Stimulated activated effector memory CD8-positive, alpha-beta T cell treated with anti-CD3 and anti-CD28 coated beads, Interleukin-12 subunit alpha, Interleukin-12 subunit beta, amount 100 ng/mL, for 72 hours (primary cell): Measurements from ENCODE around the gene KCNIP4.

Source experiments
- ATAC-seq: fragments of 150-1000 bp; cut with Tn5 transposase; 2 replicates; pipeline ENCODE4 v1.10.0; 2021
- DNase-seq, 2 donors: peaks; one replicate each; pipeline ENCODE4 v3.0.0; 2021 to 2022; ENCODE audit warnings: low spot score in 2 of 2
- H3K27ac Mint-ChIP-seq: one replicate; pipeline ENCODE4 v1.8.0; 2022; ENCODE audit warnings: mild to moderate bottlenecking, mixed read lengths
- H3K36me3 Mint-ChIP-seq: one replicate; pipeline ENCODE4 v1.8.0; 2022; ENCODE audit warnings: mild to moderate bottlenecking, mixed read lengths
- H3K4me1 Mint-ChIP-seq: one replicate; pipeline ENCODE4 v1.8.0; 2022; ENCODE audit warnings: mixed read lengths
- H3K4me3 Mint-ChIP-seq: one replicate; pipeline ENCODE4 v1.8.0; 2022; ENCODE audit warnings: mild to moderate bottlenecking, mixed read lengths
- H3K9me3 Mint-ChIP-seq: one replicate; pipeline ENCODE4 v1.8.0; 2022; ENCODE audit warnings: mixed read lengths

The KCNIP4 gene

GRCh38 chr4:21130606-21131005, 818.0 kb downstream of the KCNIP4 start:
- no peak overlapping the region for H3K27ac Mint-ChIP-seq
- H3K36me3 Mint-ChIP-seq = no peaks in the 10 kb centered on the region
- ATAC-seq (no peak), DNase-seq (no peak)
- no peak overlapping the region for H3K4me3 Mint-ChIP-seq
- no peaks in the 10 kb centered on the region for H3K4me1 Mint-ChIP-seq
- H3K9me3 Mint-ChIP-seq = peaks cover 5% of the 10 kb centered on the region

GRCh38 chr4:21126014-21126512, 822.5 kb downstream of the KCNIP4 start:
- Mint-ChIP-seq H3K4me1 (no peaks in the 10 kb centered on the region), H3K27ac (no peak overlapping the region), H3K9me3 (peaks cover 8% of the 10 kb centered on the region), H3K36me3 (no peaks in the 10 kb centered on the region), H3K4me3 (no peak overlapping the region)
- DNase-seq (no peak), ATAC-seq (no peak)

- no peak overlapping the region for H3K27ac Mint-ChIP-seq
- ATAC-seq (no peak), DNase-seq (no peak)
- H3K4me1 Mint-ChIP-seq = no peaks in the 10 kb centered on the region
- no peaks in the 10 kb centered on the region for H3K36me3 Mint-ChIP-seq
- H3K4me3 Mint-ChIP-seq = no peak overlapping the region
- H3K9me3 Mint-ChIP-seq = peaks cover 9% of the 10 kb centered on the region
Measured at GRCh38 chr4:21118301-21118700, 830.3 kb downstream of the KCNIP4 start.

- Mint-ChIP-seq H3K27ac (no peak overlapping the region), H3K4me1 (no peaks in the 10 kb centered on the region), H3K36me3 (no peaks in the 10 kb centered on the region), H3K4me3 (no peak overlapping the region), H3K9me3 (peaks cover 9% of the 10 kb centered on the region)
- ATAC-seq (no peak), DNase-seq (no peak)
Measured at GRCh38 chr4:21117541-21118180, 830.9 kb downstream of the KCNIP4 start.

GRCh38 chr4:21113496-21114223, 834.9 kb downstream of the KCNIP4 start:
- no peak overlapping the region for H3K27ac Mint-ChIP-seq
- no peaks in the 10 kb centered on the region for H3K4me1 Mint-ChIP-seq
- peaks cover 3% of the 10 kb centered on the region for H3K9me3 Mint-ChIP-seq
- ATAC-seq = no peak
- H3K4me3 Mint-ChIP-seq = no peak overlapping the region
- no peaks in the 10 kb centered on the region for H3K36me3 Mint-ChIP-seq
- no peak for DNase-seq

GRCh38 chr4:21102667-21103066, 845.9 kb downstream of the KCNIP4 start:
- H3K4me3 Mint-ChIP-seq = no peak overlapping the region

GRCh38 chr4:21097865-21098264, 850.7 kb downstream of the KCNIP4 start:
- Mint-ChIP-seq H3K4me3 (no peak overlapping the region), H3K27ac (no peak overlapping the region), H3K36me3 (no peaks in the 10 kb centered on the region), H3K4me1 (no peaks in the 10 kb centered on the region), H3K9me3 (peaks cover 11% of the 10 kb centered on the region)
- DNase-seq (no peak), ATAC-seq (no peak)

More at GRCh38 chr4:21102667-21103066, 845.9 kb downstream of the KCNIP4 start:
- no peaks in the 10 kb centered on the region for H3K36me3 Mint-ChIP-seq
- DNase-seq (no peak), ATAC-seq (no peak)
- peaks cover 7% of the 10 kb centered on the region for H3K9me3 Mint-ChIP-seq
- no peaks in the 10 kb centered on the region for H3K4me1 Mint-ChIP-seq
- H3K27ac Mint-ChIP-seq = no peak overlapping the region

GRCh38 chr4:21097026-21097425, 851.5 kb downstream of the KCNIP4 start:
- H3K4me1 Mint-ChIP-seq = no peaks in the 10 kb centered on the region
- peaks cover 13% of the 10 kb centered on the region for H3K9me3 Mint-ChIP-seq
- ATAC-seq = no peak
- H3K27ac Mint-ChIP-seq = no peak overlapping the region
- H3K36me3 Mint-ChIP-seq = no peaks in the 10 kb centered on the region
- no peak for DNase-seq
- no peak overlapping the region for H3K4me3 Mint-ChIP-seq

GRCh38 chr4:21092531-21092930, 856.0 kb downstream of the KCNIP4 start:
- ATAC-seq = no peak
- Mint-ChIP-seq H3K4me1 (peaks cover 9% of the 10 kb centered on the region), H3K27ac (no peak overlapping the region), H3K4me3 (no peak overlapping the region), H3K36me3 (no peaks in the 10 kb centered on the region), H3K9me3 (peaks cover 23% of the 10 kb centered on the region)
- DNase-seq = no peak

- DNase-seq (no peak), ATAC-seq (no peak)
- Mint-ChIP-seq H3K4me3 (no peak overlapping the region), H3K27ac (no peak overlapping the region), H3K36me3 (no peaks in the 10 kb centered on the region), H3K4me1 (peaks cover 9% of the 10 kb centered on the region), H3K9me3 (peaks cover 24% of the 10 kb centered on the region)
Measured at GRCh38 chr4:21090094-21090666, 858.4 kb downstream of the KCNIP4 start.

- H3K27ac Mint-ChIP-seq = no peak overlapping the region
- no peak overlapping the region for H3K4me3 Mint-ChIP-seq
- ATAC-seq (no peak), DNase-seq (no peak)
- H3K4me1 Mint-ChIP-seq = no peaks in the 10 kb centered on the region
- no peaks in the 10 kb centered on the region for H3K36me3 Mint-ChIP-seq
- peaks cover 8% of the 10 kb centered on the region for H3K9me3 Mint-ChIP-seq
Measured at GRCh38 chr4:21083413-21083812, 865.2 kb downstream of the KCNIP4 start.

GRCh38 chr4:21077967-21078366, 870.6 kb downstream of the KCNIP4 start:
- ATAC-seq (peak; percentile 39), DNase-seq (no peak)
- no peak overlapping the region for H3K27ac Mint-ChIP-seq
- H3K36me3 Mint-ChIP-seq = no peaks in the 10 kb centered on the region
- no peaks in the 10 kb centered on the region for H3K4me1 Mint-ChIP-seq
- H3K9me3 Mint-ChIP-seq = peaks cover 8% of the 10 kb centered on the region
- no peak overlapping the region for H3K4me3 Mint-ChIP-seq

- H3K4me1 Mint-ChIP-seq = no peaks in the 10 kb centered on the region
- ATAC-seq (no peak), DNase-seq (no peak)
- H3K36me3 Mint-ChIP-seq = no peaks in the 10 kb centered on the region
- H3K27ac Mint-ChIP-seq = no peak overlapping the region
- H3K4me3 Mint-ChIP-seq = no peak overlapping the region
- H3K9me3 Mint-ChIP-seq = peaks cover 14% of the 10 kb centered on the region
Measured at GRCh38 chr4:21067351-21067750, 881.2 kb downstream of the KCNIP4 start.

GRCh38 chr4:21061902-21062301, 886.7 kb downstream of the KCNIP4 start:
- no peak overlapping the region for H3K27ac Mint-ChIP-seq
- DNase-seq = no peak
- H3K36me3 Mint-ChIP-seq = no peaks in the 10 kb centered on the region
- no peaks in the 10 kb centered on the region for H3K4me1 Mint-ChIP-seq
- H3K4me3 Mint-ChIP-seq = no peak overlapping the region
- no peak for ATAC-seq
- H3K9me3 Mint-ChIP-seq = peaks cover 16% of the 10 kb centered on the region

- DNase-seq (no peak), ATAC-seq (no peak)
- no peaks in the 10 kb centered on the region for H3K36me3 Mint-ChIP-seq
- H3K27ac Mint-ChIP-seq = no peak overlapping the region
- H3K4me3 Mint-ChIP-seq = no peak overlapping the region
- peaks cover 3% of the 10 kb centered on the region for H3K9me3 Mint-ChIP-seq
- H3K4me1 Mint-ChIP-seq = no peaks in the 10 kb centered on the region
Measured at GRCh38 chr4:21046141-21046540, 902.4 kb downstream of the KCNIP4 start.

GRCh38 chr4:21045119-21045518, 903.5 kb downstream of the KCNIP4 start:
- H3K27ac Mint-ChIP-seq = no peak overlapping the region
- DNase-seq (no peak), ATAC-seq (no peak)
- no peaks in the 10 kb centered on the region for H3K36me3 Mint-ChIP-seq
- no peaks in the 10 kb centered on the region for H3K4me1 Mint-ChIP-seq
- peaks cover 3% of the 10 kb centered on the region for H3K9me3 Mint-ChIP-seq
- H3K4me3 Mint-ChIP-seq = no peak overlapping the region
